ENCODE data around the gene FHAD1.

Gene FHAD1

GRCh38 chr1:15343729-15344128, 96.7 kb downstream of the FHAD1 start:
- Histone ChIP-seq H3K36me3 (replicated peaks) (no peaks in the 10 kb centered on the region), H3K4me1 (peaks cover 12% of the 10 kb centered on the region), H3K4me3 (no peak overlapping the region; the same call in 1 of the 2 replicates), H3K27me3 (ENCODE audit: low read depth) (no peaks in the 10 kb centered on the region), H3K9me3 (0 out of 2 replicates have a peak, but pooled peaks cover 6% of the 10 kb centered on the region)
- DNase-seq (ENCODE audit: low spot score in 2 of 2) = peak; percentile 64 to 88
- in situ Hi-C loops (cut with MboI; ENCODE audit: low sequenced_read_pairs) = no loop called here

GRCh38 chr1:15344380-15344779, 97.4 kb downstream of the FHAD1 start:
- Histone ChIP-seq H3K27me3 (ENCODE audit: low read depth) (no peaks in the 10 kb centered on the region), H3K4me3 (no peak overlapping the region), H3K4me1 (peaks cover 12% of the 10 kb centered on the region), H3K9me3 (0 out of 2 replicates have a peak, but pooled peaks cover 4% of the 10 kb centered on the region), H3K36me3 (replicated peaks) (no peaks in the 10 kb centered on the region)
- in situ Hi-C loops (cut with MboI; ENCODE audit: low sequenced_read_pairs) = no loop called here
- DNase-seq (ENCODE audit: low spot score in 2 of 2) = no peak

- Histone ChIP-seq H3K36me3 (replicated peaks) (no peaks in the 10 kb centered on the region), H3K4me3 (no peak overlapping the region), H3K9me3 (0 out of 2 replicates have a peak, but pooled peaks cover 3% of the 10 kb centered on the region), H3K27me3 (ENCODE audit: low read depth) (no peaks in the 10 kb centered on the region), H3K4me1 (peaks cover 12% of the 10 kb centered on the region)
- no peak for DNase-seq (ENCODE audit: low spot score in 2 of 2)
- in situ Hi-C loops (cut with MboI; ENCODE audit: low sequenced_read_pairs) = no loop called here
Measured at GRCh38 chr1:15344800-15345704, 98.0 kb downstream of the FHAD1 start.

GRCh38 chr1:15345705-15346345, 98.8 kb downstream of the FHAD1 start:
- H3K4me1 ChIP-seq = peaks cover 12% of the 10 kb centered on the region
- H3K36me3 ChIP-seq (replicated peaks) = no peaks in the 10 kb centered on the region
- no peak for DNase-seq (ENCODE audit: low spot score in 2 of 2)
- no peak overlapping the region for H3K4me3 ChIP-seq
- no peaks in the 10 kb centered on the region for H3K27me3 ChIP-seq (ENCODE audit: low read depth)
- in situ Hi-C loops (cut with MboI; ENCODE audit: low sequenced_read_pairs) = no loop called here
- H3K9me3 ChIP-seq = no peaks in the 10 kb centered on the region

GRCh38 chr1:15346346-15347030, 99.5 kb downstream of the FHAD1 start:
- no peak for DNase-seq (ENCODE audit: low spot score in 2 of 2)
- in situ Hi-C loops (cut with MboI; ENCODE audit: low sequenced_read_pairs) = no loop called here
- Histone ChIP-seq H3K9me3 (no peaks in the 10 kb centered on the region), H3K4me3 (no peak overlapping the region), H3K27me3 (ENCODE audit: low read depth) (no peaks in the 10 kb centered on the region), H3K36me3 (replicated peaks) (no peaks in the 10 kb centered on the region), H3K4me1 (peaks cover 12% of the 10 kb centered on the region)

GRCh38 chr1:15347182-15347581, 100.2 kb downstream of the FHAD1 start:
- Histone ChIP-seq H3K36me3 (replicated peaks) (no peaks in the 10 kb centered on the region), H3K4me3 (no peak overlapping the region), H3K27me3 (ENCODE audit: low read depth) (no peaks in the 10 kb centered on the region), H3K9me3 (no peaks in the 10 kb centered on the region), H3K4me1 (peaks cover 12% of the 10 kb centered on the region)
- in situ Hi-C loops (cut with MboI; ENCODE audit: low sequenced_read_pairs) = no loop called here
- no peak for DNase-seq (ENCODE audit: low spot score in 2 of 2)

GRCh38 chr1:15348648-15349047, 101.6 kb downstream of the FHAD1 start:
- Histone ChIP-seq H3K36me3 (replicated peaks) (no peaks in the 10 kb centered on the region), H3K9me3 (no peaks in the 10 kb centered on the region), H3K4me3 (no peak overlapping the region), H3K4me1 (peaks cover 7% of the 10 kb centered on the region), H3K27me3 (ENCODE audit: low read depth) (no peaks in the 10 kb centered on the region)
- no peak for DNase-seq (ENCODE audit: low spot score in 2 of 2)
- in situ Hi-C loops (cut with MboI; ENCODE audit: low sequenced_read_pairs) = no loop called here

GRCh38 chr1:15349133-15349532, 102.1 kb downstream of the FHAD1 start:
- peaks cover 2% of the 10 kb centered on the region for H3K4me1 ChIP-seq

GRCh38 chr1:15350151-15350550, 103.1 kb downstream of the FHAD1 start:
- Histone ChIP-seq H3K9me3 (no peaks in the 10 kb centered on the region), H3K4me1 (no peaks in the 10 kb centered on the region), H3K27me3 (ENCODE audit: low read depth) (no peaks in the 10 kb centered on the region), H3K4me3 (no peak overlapping the region), H3K36me3 (replicated peaks) (no peaks in the 10 kb centered on the region)
- no peak for DNase-seq (ENCODE audit: low spot score in 2 of 2)
- in situ Hi-C loops (cut with MboI; ENCODE audit: low sequenced_read_pairs) = no loop called here

More at GRCh38 chr1:15349133-15349532, 102.1 kb downstream of the FHAD1 start:
- DNase-seq (ENCODE audit: low spot score in 2 of 2) = no peak
- no peaks in the 10 kb centered on the region for H3K9me3 ChIP-seq
- in situ Hi-C loops (cut with MboI; ENCODE audit: low sequenced_read_pairs) = no loop called here
- no peak overlapping the region for H3K4me3 ChIP-seq
- no peaks in the 10 kb centered on the region for H3K36me3 ChIP-seq (replicated peaks)
- no peaks in the 10 kb centered on the region for H3K27me3 ChIP-seq (ENCODE audit: low read depth)

- in situ Hi-C loops (cut with MboI; ENCODE audit: low sequenced_read_pairs) = no loop called here
- Histone ChIP-seq H3K27me3 (ENCODE audit: low read depth) (no peaks in the 10 kb centered on the region), H3K36me3 (replicated peaks) (no peaks in the 10 kb centered on the region), H3K9me3 (no peaks in the 10 kb centered on the region), H3K4me1 (no peaks in the 10 kb centered on the region), H3K4me3 (no peak overlapping the region)
- no peak for DNase-seq (ENCODE audit: low spot score in 2 of 2)
Measured at GRCh38 chr1:15350551-15351200, 103.7 kb downstream of the FHAD1 start.

- H3K36me3 ChIP-seq (replicated peaks) = no peaks in the 10 kb centered on the region
- DNase-seq (ENCODE audit: low spot score in 2 of 2) = no peak
- no peaks in the 10 kb centered on the region for H3K4me1 ChIP-seq
- in situ Hi-C loops (cut with MboI; ENCODE audit: low sequenced_read_pairs) = no loop called here
- no peaks in the 10 kb centered on the region for H3K27me3 ChIP-seq (ENCODE audit: low read depth)
- H3K9me3 ChIP-seq = no peaks in the 10 kb centered on the region
- no peak overlapping the region for H3K4me3 ChIP-seq
Measured at GRCh38 chr1:15351310-15351709, 104.3 kb downstream of the FHAD1 start.

GRCh38 chr1:15352128-15352957, 105.3 kb downstream of the FHAD1 start:
- H3K9me3 ChIP-seq = no peaks in the 10 kb centered on the region
- no peaks in the 10 kb centered on the region for H3K36me3 ChIP-seq (replicated peaks)
- H3K27me3 ChIP-seq (ENCODE audit: low read depth) = no peaks in the 10 kb centered on the region
- H3K4me3 ChIP-seq = no peak overlapping the region
- in situ Hi-C loops (cut with MboI; ENCODE audit: low sequenced_read_pairs) = no loop called here
- no peak for DNase-seq (ENCODE audit: low spot score in 2 of 2)
- H3K4me1 ChIP-seq = no peaks in the 10 kb centered on the region
